Naive thymus-derived CD4-positive, alpha-beta T cell (primary cell): Measurements from ENCODE around the gene COPS7A. TPM values are rescaled to one million over a fixed set of nuclear protein-coding genes. Genes with fewer than 3 reads are reported as not detected.

Experiments used
- ATAC-seq: fragments of 150-1000 bp; cut with Tn5 transposase; 2 replicates; pipeline ENCODE4 v1.10.0; 2021; ENCODE audit warnings: mild to moderate bottlenecking, moderate library complexity
- CTCF ChIA-PET: fragments of 350-600 bp; sonication (Branson Sonifier 250); formaldehyde crosslinking; loops from one replicate; lab custom pipeline; 2021; ENCODE audit warnings: antibody characterized with exemption; lab: Charles Lee
- POLR2A ChIA-PET: fragments of 350-600 bp; sonication (Branson Sonifier 250); formaldehyde crosslinking; loops from one replicate; lab custom pipeline; 2021; ENCODE audit warnings: antibody characterized with exemption, inconsistent platforms; lab: Charles Lee
- DNase-seq, 9 donors: peaks; one replicate each; pipeline versions ENCODE4 v3.0.0 to v3.0.0-alpha.2; 2020 to 2022; ENCODE audit warnings: mixed read lengths in 1 of 9
- H3K27ac ChIP-seq: one replicate; pipeline ENCODE4 v1.7.0; 2013; ENCODE audit warnings: mild to moderate bottlenecking, low read depth, low read length, moderate library complexity
- H3K27me3 ChIP-seq, 2 donors: one replicate each; pipeline ENCODE4 v1.7.0; 2013; ENCODE audit warnings: low read length in 2 of 2, mild to moderate bottlenecking in 2 of 2, moderate library complexity in 2 of 2; ENCODE audit not compliant: control insufficient read depth in 2 of 2, insufficient read depth in 2 of 2
- H3K36me3 ChIP-seq, 3 experiments: 1 replicate in 2 of 3; 2 replicates in 1 of 3; pipeline ENCODE4 v1.7.0; 2013; ENCODE audit warnings: low read length in 3 of 3, mild to moderate bottlenecking in 3 of 3, moderate library complexity in 1 of 3; ENCODE audit not compliant: insufficient read depth in 3 of 3, control insufficient read depth in 2 of 3
- H3K4me1 ChIP-seq, 2 donors: one replicate each; pipeline ENCODE4 v1.7.0; 2013; ENCODE audit warnings: low read length in 2 of 2, mild to moderate bottlenecking in 2 of 2, moderate library complexity in 1 of 2; ENCODE audit not compliant: control insufficient read depth in 2 of 2, insufficient read depth in 2 of 2
- H3K4me3 ChIP-seq: 2 replicates; pipeline ENCODE4 v1.7.0; 2013; ENCODE audit warnings: mild to moderate bottlenecking, low read length
- H3K9me3 ChIP-seq, 3 experiments: 1 replicate in 2 of 3; 2 replicates in 1 of 3; pipeline ENCODE4 v1.7.0; 2013; ENCODE audit warnings: low read length in 3 of 3; ENCODE audit not compliant: control insufficient read depth in 2 of 3
- H3K27ac Mint-ChIP-seq, 9 donors: one replicate each; pipeline ENCODE4 v1.8.0; 2020 to 2022; ENCODE audit warnings: mixed read lengths in 9 of 9, mild to moderate bottlenecking in 8 of 9, moderate library complexity in 5 of 9, inconsistent platforms in 2 of 9
- H3K27me3 Mint-ChIP-seq, 5 donors: one replicate each; pipeline ENCODE4 v1.8.0; 2021 to 2022; ENCODE audit warnings: mixed read lengths in 5 of 5, mild to moderate bottlenecking in 1 of 5
- H3K36me3 Mint-ChIP-seq, 5 donors: one replicate each; pipeline ENCODE4 v1.8.0; 2020 to 2022; ENCODE audit warnings: mixed read lengths in 5 of 5, mild to moderate bottlenecking in 3 of 5, inconsistent platforms in 1 of 5
- H3K4me1 Mint-ChIP-seq, 7 donors: one replicate each; pipeline ENCODE4 v1.8.0; 2020 to 2022; ENCODE audit warnings: mixed read lengths in 7 of 7, mild to moderate bottlenecking in 3 of 7, inconsistent platforms in 1 of 7
- H3K4me3 Mint-ChIP-seq, 10 donors: one replicate each; pipeline ENCODE4 v1.8.0; 2020 to 2022; ENCODE audit warnings: mild to moderate bottlenecking in 10 of 10, mixed read lengths in 10 of 10, moderate library complexity in 6 of 10, inconsistent platforms in 2 of 10
- H3K9me3 Mint-ChIP-seq, 11 donors: one replicate each; pipeline ENCODE4 v1.8.0; 2020 to 2022; ENCODE audit warnings: mixed read lengths in 11 of 11, mild to moderate bottlenecking in 4 of 11, inconsistent platforms in 1 of 11, moderate library complexity in 1 of 11
- intact Hi-C, 2 donors: fragments of 100-400 bp; cut with micrococcal nuclease; formaldehyde crosslinking; loops; one replicate each; pipeline ENCODE4 v1.15.1; 2023
- polyA plus RNA-seq, 2 donors: library from polyadenylated mRNA; unstranded; fragments of 300-500 nt; fragmentation: Illumina TruSeq; gene quantifications; one replicate each; pipeline ENCODE4 v1.2.3, GENCODE V29; 2021
- total RNA-seq, 6 experiments: library from RNA in 5 of 6; stranded (reverse) in 5 of 6; gene quantifications; 1 replicate in 5 of 6; 2 replicates in 1 of 6; pipeline ENCODE4 v1.2.3 and lab custom pipeline; 2021 to 2026

The COPS7A gene
- total and polyA plus RNA-seq, 7 experiments from 2014 or later = 21.9 to 48.0 (median 36.0) TPM

DNA sequence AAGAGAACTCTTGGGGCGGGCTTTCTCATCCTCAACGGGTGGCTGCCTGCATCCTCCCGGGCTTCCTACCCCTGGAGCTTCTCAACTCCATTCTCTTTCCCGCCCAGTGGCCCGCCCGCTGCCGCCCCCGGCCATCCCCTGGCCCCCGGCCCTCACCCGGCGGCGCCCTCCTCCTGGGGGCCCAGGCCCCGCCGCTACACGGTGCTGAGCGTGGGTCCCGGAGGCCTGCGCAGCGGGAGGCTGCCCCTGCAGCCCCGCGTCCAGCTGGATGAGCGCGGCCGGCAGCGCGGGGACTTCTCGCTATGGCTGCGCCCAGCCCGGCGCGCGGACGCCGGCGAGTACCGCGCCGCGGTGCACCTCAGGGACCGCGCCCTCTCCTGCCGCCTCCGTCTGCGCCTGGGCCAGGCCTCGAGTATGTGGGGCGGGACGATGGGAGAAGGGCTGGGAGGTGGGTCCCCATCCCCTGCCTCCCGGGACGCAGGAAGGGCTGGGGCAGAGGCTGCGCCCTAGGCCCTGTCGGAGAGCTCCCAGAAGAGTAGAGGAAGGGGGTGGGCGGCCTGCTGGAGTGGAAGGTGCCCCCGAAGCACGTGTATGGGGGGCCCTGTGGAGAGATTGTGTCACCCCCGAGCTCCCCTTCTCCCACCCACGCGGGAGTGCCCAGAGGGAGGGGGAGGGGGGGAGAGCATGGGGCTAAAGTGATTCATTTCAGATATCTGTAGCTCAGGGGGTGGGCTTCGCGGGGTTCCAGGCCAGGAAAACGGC, 49.9 kb downstream of the COPS7A start:
- no peaks in the 10 kb centered on the region for H3K36me3 ChIP-seq
- Mint-ChIP-seq H3K27ac (peak overlapping the region in 3 of 9 donors; percentile 59 to 91 (median 86)), H3K4me3 (peak overlapping the region in 9 of 10 donors; percentile 49 to 87 (median 70)), H3K27me3 (peaks cover 0 to 44% (median 5%) of the 10 kb centered on the region in 5 donors), H3K4me1 (peaks cover 26 to 73% (median 40%) of the 10 kb centered on the region in 7 donors), H3K9me3 (peaks cover 0 to 1% (median 0%) of the 10 kb centered on the region in 11 donors), H3K36me3 (peaks cover 0 to 22% (median 0%) of the 10 kb centered on the region in 5 donors)
- H3K4me1 ChIP-seq = peaks cover 20 to 44% of the 10 kb centered on the region in 2 donors
- H3K27ac ChIP-seq = peak overlapping the region; percentile 10
- peak overlapping the region; percentile 55 for H3K4me3 ChIP-seq
- no peaks in the 10 kb centered on the region for H3K27me3 ChIP-seq
- DNase-seq = peak in 1 of 9 donors; percentile 65
- POLR2A ChIA-PET = interaction anchor here (0.9 to 2.3 kb wide), 10 partner anchors 9 to 85 kb away, joined by 3 to 9 read pairs (median 4); partner anchors contain the start of genes CD4, COPS7A, MLF2 and ZNF384
- intact Hi-C loops = loop anchor here in 1 of 2 donors (2.0 kb wide), 1 partner anchor 15 kb away; the partner anchor contains the start of gene CD4
- CTCF ChIA-PET = interaction anchor here (0.6 to 2.3 kb wide), 3 partner anchors 7 to 41 kb away, joined by 3 to 12 read pairs (median 6); partner anchors contain the start of genes MLF2 and PTMS
- no peaks in the 10 kb centered on the region for H3K9me3 ChIP-seq
- peak; percentile 32 for ATAC-seq

- no peak overlapping the region for H3K27ac ChIP-seq
These were observed 50.7 kb downstream of the COPS7A start for GRCh38 chr12:6774499-6775062.

GRCh38 chr12:6775185-6776174, 51.6 kb downstream of the COPS7A start:
- H3K4me3 Mint-ChIP-seq = peak overlapping the region in 6 of 10 donors; percentile 52 to 84 (median 68)
- Histone ChIP-seq H3K27ac (no peak overlapping the region), H3K4me1 (peaks cover 21 to 60% of the 10 kb centered on the region in 2 donors), H3K4me3 (peak overlapping the region; percentile 47), H3K27me3 (no peaks in the 10 kb centered on the region), H3K36me3 (no peaks in the 10 kb centered on the region), H3K9me3 (no peaks in the 10 kb centered on the region)
- peaks cover 0 to 1% (median 0%) of the 10 kb centered on the region in 11 donors for H3K9me3 Mint-ChIP-seq
- H3K36me3 Mint-ChIP-seq = peaks cover 0 to 22% (median 0%) of the 10 kb centered on the region in 5 donors
- ATAC-seq (no peak), DNase-seq (no peak)
- intact Hi-C loops = loop anchor here in 1 of 2 donors (5.0 kb wide), 1 partner anchor 208 kb away; the partner anchor contains the start of gene NOP2
- peaks cover 0 to 33% (median 5%) of the 10 kb centered on the region in 5 donors for H3K27me3 Mint-ChIP-seq
- H3K4me1 Mint-ChIP-seq = peaks cover 38 to 79% (median 57%) of the 10 kb centered on the region in 7 donors
- ChIA-PET CTCF (interaction anchor here (1.8 kb wide), 1 partner anchor 9 kb away, joined by 6 read pairs; the partner anchor contains the start of gene PTMS), POLR2A (interaction anchor here (0.9 to 1.6 kb wide), 4 partner anchors 9 to 22 kb away, joined by 3 to 6 read pairs (median 4); partner anchors contain the start of genes MLF2 and PTMS)
- H3K27ac Mint-ChIP-seq = peak overlapping the region in 7 of 9 donors; percentile 11 to 86 (median 66)

More at GRCh38 chr12:6774499-6775062, 50.7 kb downstream of the COPS7A start:
- ChIA-PET CTCF (interaction anchor here (0.6 to 2.3 kb wide), 3 partner anchors 8 to 42 kb away, joined by 3 to 12 read pairs (median 6); partner anchors contain the start of genes MLF2 and PTMS), POLR2A (interaction anchor here (0.9 to 2.3 kb wide), 11 partner anchors 8 to 86 kb away, joined by 3 to 9 read pairs (median 4); partner anchors contain the start of genes CD4, COPS7A, MLF2 and ZNF384)
- Histone ChIP-seq H3K27me3 (no peaks in the 10 kb centered on the region), H3K4me1 (peaks cover 21 to 51% of the 10 kb centered on the region in 2 donors), H3K36me3 (no peaks in the 10 kb centered on the region), H3K9me3 (no peaks in the 10 kb centered on the region), H3K4me3 (peak overlapping the region; percentile 47)
- peaks cover 0 to 36% (median 5%) of the 10 kb centered on the region in 5 donors for H3K27me3 Mint-ChIP-seq
- H3K9me3 Mint-ChIP-seq = peaks cover 0 to 1% (median 0%) of the 10 kb centered on the region in 11 donors
- peaks cover 0 to 22% (median 0%) of the 10 kb centered on the region in 5 donors for H3K36me3 Mint-ChIP-seq
- intact Hi-C loops = loop anchor here in 1 of 2 donors (5.0 kb wide), 1 partner anchor 207 kb away; the partner anchor contains the start of gene NOP2
- H3K4me1 Mint-ChIP-seq = peaks cover 34 to 77% (median 48%) of the 10 kb centered on the region in 7 donors
- H3K4me3 Mint-ChIP-seq = peak overlapping the region; percentile 16 to 84 (median 61)
- ATAC-seq (peak; percentile 36), DNase-seq (no peak)
- peak overlapping the region in 8 of 9 donors; percentile 13 to 86 (median 66) for H3K27ac Mint-ChIP-seq

GRCh38 chr12:6777386-6777785, 53.5 kb downstream of the COPS7A start:
- intact Hi-C loops = loop anchor here in 1 of 2 donors (5.0 kb wide), 1 partner anchor 210 kb away; the partner anchor contains the start of gene NOP2
- ChIA-PET POLR2A (interaction anchor here (0.6 to 2.1 kb wide), 6 partner anchors 8 to 24 kb away, joined by 4 to 20 read pairs (median 5); partner anchors contain the start of genes CD4, MLF2 and PTMS), CTCF (interaction anchor here (0.7 to 4.8 kb wide), 5 partner anchors 9 to 98 kb away, joined by 3 to 48 read pairs (median 3); partner anchors contain the start of gene MLF2)
- Mint-ChIP-seq H3K4me1 (peaks cover 29 to 75% (median 50%) of the 10 kb centered on the region in 7 donors), H3K9me3 (peaks cover 0 to 1% (median 0%) of the 10 kb centered on the region in 11 donors), H3K27me3 (peaks cover 0 to 22% (median 5%) of the 10 kb centered on the region in 5 donors), H3K27ac (peak overlapping the region in 3 of 9 donors; percentile 14 to 33 (median 27)), H3K36me3 (peaks cover 0 to 21% (median 0%) of the 10 kb centered on the region in 5 donors), H3K4me3 (peak overlapping the region in 2 of 10 donors; percentile 11 to 16)
- Histone ChIP-seq H3K27ac (no peak overlapping the region), H3K36me3 (no peaks in the 10 kb centered on the region), H3K9me3 (no peaks in the 10 kb centered on the region), H3K4me3 (no peak overlapping the region), H3K4me1 (peaks cover 21 to 54% of the 10 kb centered on the region in 2 donors), H3K27me3 (no peaks in the 10 kb centered on the region)
- ATAC-seq = no peak
- no peak for DNase-seq

DNA sequence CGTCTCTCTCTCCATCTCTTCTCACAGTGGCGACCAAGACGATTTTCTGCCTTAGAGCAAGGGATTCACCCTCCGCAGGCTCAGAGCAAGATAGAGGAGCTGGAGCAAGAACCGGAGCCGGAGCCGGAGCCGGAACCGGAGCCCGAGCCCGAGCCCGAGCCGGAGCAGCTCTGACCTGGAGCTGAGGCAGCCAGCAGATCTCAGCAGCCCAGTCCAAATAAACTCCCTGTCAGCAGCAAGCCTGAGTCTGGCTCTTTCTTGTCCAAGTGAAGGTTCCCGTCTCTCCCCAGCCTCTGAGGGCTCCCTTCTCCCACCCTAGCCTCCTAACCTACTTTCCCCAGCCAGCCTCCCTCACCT, 54.3 kb downstream of the COPS7A start:
- H3K36me3 ChIP-seq = no peaks in the 10 kb centered on the region
- CTCF ChIA-PET = interaction anchor here (0.6 to 4.8 kb wide), 20 partner anchors 8 to 221 kb away, joined by 3 to 48 read pairs (median 4); partner anchors contain the start of genes CD4, MLF2 and PTMS
- H3K9me3 Mint-ChIP-seq = peaks cover 0 to 1% (median 0%) of the 10 kb centered on the region in 11 donors
- H3K4me1 ChIP-seq = peaks cover 18 to 54% of the 10 kb centered on the region in 2 donors
- H3K27ac Mint-ChIP-seq = peak overlapping the region; percentile 75 to 96 (median 86)
- DNase-seq (no peak), ATAC-seq (no peak)
- intact Hi-C loops = loop anchor here (2.0 to 5.0 kb wide), 2 partner anchors 89 to 211 kb away; partner anchors contain the start of genes ZNF384 (in 2 of the 2) and NOP2 (in 1 of the 2)
- H3K4me3 Mint-ChIP-seq = peak overlapping the region; percentile 85 to 94 (median 87)
- peaks cover 0 to 17% (median 5%) of the 10 kb centered on the region in 5 donors for H3K27me3 Mint-ChIP-seq
- peaks cover 31 to 73% (median 55%) of the 10 kb centered on the region in 7 donors for H3K4me1 Mint-ChIP-seq
- H3K9me3 ChIP-seq = no peaks in the 10 kb centered on the region
- H3K36me3 Mint-ChIP-seq = peaks cover 0 to 21% (median 0%) of the 10 kb centered on the region in 5 donors
- H3K27me3 ChIP-seq = no peaks in the 10 kb centered on the region
- H3K4me3 ChIP-seq = peak overlapping the region; percentile 69
- H3K27ac ChIP-seq = peak overlapping the region; percentile 27
- POLR2A ChIA-PET = interaction anchor here (0.8 to 3.6 kb wide), 7 partner anchors 9 to 73 kb away, joined by 4 to 29 read pairs (median 5); partner anchors contain the start of genes CD4, CDCA3 and MLF2
